Lung (tissue), 12 donors: ENCODE results near the gene SUSD5. TPM values are rescaled to one million over a fixed set of nuclear protein-coding genes. Genes with fewer than 3 reads are reported as not detected.
"Not testable (repeated sequence)": the region's sequence is repeated elsewhere in the genome, so short reads cannot be mapped to it uniquely, and the experiment has no call there.

Experiments used
- ATAC-seq: fragments of 200-7000 bp; cut with Tn5 transposase; one replicate; pipeline ENCODE4 v1.9.1; 2020; ENCODE audit warnings: moderate number of reproducible peaks; ENCODE audit not compliant: insufficient read depth, low FRiP score
- DNase-seq, 3 donors: peaks; one replicate each; pipeline ENCODE4 v3.0.0-alpha.2; 2013 to 2017
- H3K27ac ChIP-seq, 2 donors: one replicate each; pipeline ENCODE4 v1.5.1; 2013; ENCODE audit warnings: mild to moderate bottlenecking in 2 of 2, moderate library complexity in 2 of 2, control low read depth in 1 of 2, inconsistent platforms in 1 of 2, low read depth in 1 of 2, low read length in 1 of 2
- H3K27me3 ChIP-seq, 3 donors: one replicate each; pipeline ENCODE4 v1.5.1; 2013; ENCODE audit warnings: low read length in 2 of 3; ENCODE audit not compliant: control insufficient read depth in 3 of 3, insufficient read depth in 3 of 3
- H3K36me3 ChIP-seq, 4 donors: one replicate each; pipeline ENCODE4 v1.5.1; 2013; ENCODE audit warnings: low read length in 4 of 4, mild to moderate bottlenecking in 1 of 4, moderate library complexity in 1 of 4; ENCODE audit not compliant: control insufficient read depth in 4 of 4, insufficient read depth in 4 of 4
- H3K4me1 ChIP-seq, 5 donors: one replicate each; pipeline ENCODE4 v1.5.1; 2013; ENCODE audit warnings: low read length in 5 of 5, mild to moderate bottlenecking in 2 of 5, moderate library complexity in 1 of 5; ENCODE audit not compliant: control insufficient read depth in 5 of 5, insufficient read depth in 5 of 5
- H3K4me3 ChIP-seq: one replicate; pipeline ENCODE4 v1.5.1; 2013; ENCODE audit warnings: mild to moderate bottlenecking, control low read depth, moderate library complexity
- H3K9ac ChIP-seq, 2 donors: one replicate each; pipeline ENCODE4 v1.5.1; 2013; ENCODE audit warnings: low read length in 2 of 2, control low read depth in 1 of 2; ENCODE audit not compliant: insufficient read depth in 1 of 2
- H3K9me3 ChIP-seq, 4 donors: one replicate each; pipeline ENCODE4 v1.5.1; 2013; ENCODE audit warnings: low read length in 3 of 4, mild to moderate bottlenecking in 1 of 4, moderate library complexity in 1 of 4; ENCODE audit not compliant: control insufficient read depth in 4 of 4, insufficient read depth in 3 of 4
- CTCF ChIP-seq: IDR thresholded peaks from 2 replicates; pipeline ENCODE4 v1.5.1; 2012; ENCODE audit warnings: mild to moderate bottlenecking; ENCODE audit errors: control extremely low read depth, extremely low read depth
- WGBS, 2 donors: extraction: QIAGEN DNeasy Blood & Tissue Kit; methylation state at CpG; one replicate each; pipeline ENCODE4 v1.1.7; 2013; 5-methylcytosine and 5-hydroxymethylcytosine counted together
- polyA plus RNA-seq, 2 donors: library from polyadenylated mRNA; stranded (reverse); fragments of 200-250 nt; gene quantifications; one replicate each; pipeline ENCODE4 v1.2.1, GENCODE V29; 2013
- total RNA-seq, 2 donors: library from RNA; depleted of rRNA in 1 of 2; stranded (reverse); fragments of >200 nt in 1 of 2; gene quantifications; one replicate each; pipeline ENCODE4 v1.2.1, GENCODE V29; 2014 to 2021
- donor health status: control.
- donor health status: control.
- donor health status: Bipolar disorder and iron deficiency.
- donor health status: healthy.
- donor health status: DM: yes; HTN: yes; CAD: no.

The SUSD5 gene
- total and polyA plus RNA-seq, 4 donors = 0.17 to 2.9 (median 1.0) TPM

DNA sequence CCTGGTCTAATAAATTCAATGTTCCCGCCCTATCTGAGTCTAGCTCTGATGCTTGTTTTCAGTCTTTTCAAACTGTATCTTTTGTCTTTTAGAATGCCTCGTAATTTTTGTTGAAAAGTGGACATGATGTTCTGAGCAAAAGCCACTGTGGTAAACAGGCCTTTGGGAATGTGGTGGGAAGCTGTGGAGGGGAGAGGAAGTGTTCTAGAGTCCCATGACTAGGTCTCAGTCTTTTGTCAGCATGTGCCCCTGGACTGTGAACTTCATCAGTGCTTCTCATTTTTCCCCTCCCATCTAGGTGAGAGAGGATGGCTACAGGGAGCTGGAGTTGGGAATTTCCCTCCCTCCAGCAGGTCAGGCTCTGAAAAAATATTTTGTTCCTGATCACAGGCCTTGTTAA, 33.7 kb downstream of the SUSD5 start:
- WGBS, 2 donors = 84 to 90% methylated on average over 2 of the region's 2 CpGs
- Histone ChIP-seq H3K9ac (no peak overlapping the region), H3K36me3 (no peaks in the 10 kb centered on the region), H3K27me3 (no peaks in the 10 kb centered on the region), H3K9me3 (no peaks in the 10 kb centered on the region), H3K4me3 (no peak overlapping the region), H3K4me1 (no peaks in the 10 kb centered on the region), H3K27ac (no peak overlapping the region)
- TF ChIP-seq CTCF = no peak
- DNase-seq (no peak), ATAC-seq (no peak)

DNA sequence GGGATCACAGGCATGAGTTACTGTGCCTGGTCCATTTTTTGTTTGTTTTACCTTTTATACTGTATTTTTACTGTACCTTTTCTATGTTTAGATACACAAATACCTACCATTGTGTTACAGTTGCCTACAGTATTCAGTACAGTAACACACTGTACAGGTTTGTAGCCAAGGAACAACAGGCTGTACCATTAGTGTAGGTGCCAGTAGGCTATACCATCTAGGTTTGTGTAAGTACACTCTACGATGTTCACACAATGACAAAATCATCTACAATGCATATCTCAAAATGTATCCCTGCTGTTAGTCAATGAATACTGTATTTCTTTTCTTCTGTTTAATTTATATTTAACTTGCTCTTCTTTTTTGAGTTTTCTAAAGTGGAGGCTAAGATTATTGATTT, 37.0 kb downstream of the SUSD5 start:
- not testable (repeated sequence) for ATAC-seq, H3K9me3 ChIP-seq, H3K9ac ChIP-seq, H3K4me3 ChIP-seq, H3K4me1 ChIP-seq, H3K36me3 ChIP-seq, H3K27me3 ChIP-seq, DNase-seq, H3K27ac ChIP-seq
- 94 to 100% methylated on average over 1 of the region's 1 CpG for WGBS, 2 donors

GRCh38 chr3:33181229-33181628, 37.4 kb downstream of the SUSD5 start:
- Histone ChIP-seq H3K9ac (no peak overlapping the region), H3K36me3 (no peaks in the 10 kb centered on the region), H3K4me1 (no peaks in the 10 kb centered on the region), H3K4me3 (no peak overlapping the region), H3K27me3 (no peaks in the 10 kb centered on the region), H3K27ac (no peak overlapping the region), H3K9me3 (peaks cover 0 to 5% (median 0%) of the 10 kb centered on the region in 4 donors)
- no peak for TF ChIP-seq CTCF
- DNase-seq = no peak
- WGBS, 2 donors = 82 to 94% methylated on average over 5 of the region's 5 CpGs
- ATAC-seq = no peak

GRCh38 chr3:33179132-33179531, 39.5 kb downstream of the SUSD5 start:
- H3K9ac ChIP-seq = no peak overlapping the region
- 91 to 97% methylated on average over 1 of the region's 1 CpG for WGBS, 2 donors

More at GRCh38 chr3:33179132-33179531, 39.5 kb downstream of the SUSD5 start:
- DNase-seq (no peak), ATAC-seq (no peak)
- Histone ChIP-seq H3K4me1 (peaks cover 0 to 8% (median 0%) of the 10 kb centered on the region in 5 donors), H3K4me3 (no peak overlapping the region), H3K27me3 (no peaks in the 10 kb centered on the region), H3K27ac (no peak overlapping the region), H3K36me3 (no peaks in the 10 kb centered on the region), H3K9me3 (peaks cover 0 to 5% (median 0%) of the 10 kb centered on the region in 4 donors)
- TF ChIP-seq CTCF = no peak
